Measurements from ENCODE around the gene MRGPRF. TPM values are rescaled to one million over a fixed set of nuclear protein-coding genes. Genes with fewer than 3 reads are reported as not detected.

The MRGPRF gene
- total and polyA plus RNA-seq, 2 of the 8 experiments (the other 6 are each of a cell fraction or from before 2014, with no cell fraction given): 7.5 to 11.0 TPM

DNA sequence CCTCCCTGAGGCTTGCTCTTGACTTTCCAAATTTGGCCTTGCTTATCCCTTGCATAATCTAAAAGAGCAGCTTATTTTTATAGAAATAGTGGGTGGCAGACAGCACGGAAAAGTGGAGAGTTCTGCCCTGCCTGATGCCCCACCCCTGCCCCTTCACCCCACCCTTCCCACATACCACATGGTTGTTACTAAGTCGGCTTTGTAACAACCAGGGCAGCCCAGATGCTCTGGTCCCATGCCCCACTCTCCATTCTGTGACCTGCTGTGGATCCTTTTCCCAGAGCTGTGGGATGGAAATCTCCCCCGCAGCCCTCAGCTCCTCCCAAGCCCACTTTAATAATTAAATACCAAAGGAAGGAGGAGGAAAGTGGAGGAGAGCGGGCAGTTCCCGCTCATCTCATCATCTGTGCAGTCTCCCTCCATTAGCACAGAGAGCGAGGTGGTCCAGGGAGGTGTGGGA lies 10.9 kb downstream of the MRGPRF start:
- no peak overlapping the region for H2BK20ac ChIP-seq (ENCODE audit: low read length)
- CTCF ChIA-PET (ENCODE audit: partially characterized antibody): interaction anchor here (0.7 to 3.2 kb wide), 7 partner anchors 10 to 370 kb away, joined by 3 to 8 read pairs (median 3); partner anchors contain the start of genes MRGPRD and MRGPRF
- no peaks in the 10 kb centered on the region for H3K79me2 ChIP-seq (ENCODE audit: control insufficient read depth in 1 of 2, insufficient read depth in 2 of 2, low read length in 2 of 2)
- H3K27ac ChIP-seq (ENCODE audit: low read depth, low read length): no peak overlapping the region
- no peak overlapping the region for H2BK120ac ChIP-seq (replicated peaks; ENCODE audit: low read depth, low read length)
- DNase-seq (ENCODE audit: low read depth in 1 of 2, low spot score in 2 of 2): no peak
- H2AK5ac ChIP-seq (ENCODE audit: low read depth, low read length): no peak overlapping the region
- no peak overlapping the region for H3K4ac ChIP-seq (replicated peaks; ENCODE audit: insufficient read length, low read depth, low read length)
- H3K14ac ChIP-seq (ENCODE audit: insufficient read length): no peak overlapping the region
- H3K27me3 ChIP-seq (replicated peaks in 1 of 4; ENCODE audit: control insufficient read depth in 3 of 4, extremely low read depth in 1 of 4, insufficient read depth in 3 of 4, low read length in 3 of 4): no peaks in the 10 kb centered on the region
- no peaks in the 10 kb centered on the region; a peak in 1 of 8 replicates for H3K36me3 ChIP-seq (ENCODE audit: control insufficient read depth in 2 of 4, insufficient read depth in 4 of 4, low read length in 3 of 4)
- no peak for FAIRE-seq
- H3K18ac ChIP-seq (ENCODE audit: extremely low read depth, low read length): no peak overlapping the region
- no peaks in the 10 kb centered on the region for H3K23me2 ChIP-seq (ENCODE audit: low read depth, low read length)
- no peak overlapping the region for H2BK15ac ChIP-seq (ENCODE audit: low read length)
- H3K4me3 ChIP-seq (ENCODE audit: extremely low read depth in 1 of 4, insufficient read depth in 2 of 4, low read depth in 3 of 4, low read length in 4 of 4): no peak overlapping the region
- H4K91ac ChIP-seq (replicated peaks; ENCODE audit: insufficient read length, low read length): no peak overlapping the region
- H3K56ac ChIP-seq (replicated peaks; ENCODE audit: insufficient read length, low read depth, low read length): no peak overlapping the region
- no peak overlapping the region for H3K4me2 ChIP-seq (ENCODE audit: insufficient read depth in 1 of 2, low read depth in 2 of 2, low read length in 2 of 2)
- POLR2A ChIA-PET (ENCODE audit: partially characterized antibody): interaction anchor here (1.3 to 2.5 kb wide), 3 partner anchors 9 to 47 kb away, joined by 4 to 9 read pairs (median 6); partner anchors contain the start of gene TPCN2
- 85% methylated on average over 5 of the region's 6 CpGs; no CpG with 5 or more reads in 1 of the 2 experiments for WGBS, 2 experiments (ENCODE audit: extremely low coverage in 1 of 2, insufficient coverage in 1 of 2, insufficient read length in 1 of 2, insufficient replicate concordance in 2 of 2, low coverage in 1 of 2, low lambda C conversion rate in 2 of 2, missing lambda C conversion rate in 1 of 2)
- TF ChIP-seq CBX8 (IDR thresholded peaks at IDR 0.05; ENCODE audit: borderline replicate concordance, low read depth, low read length) (no peak), TEAD4 (IDR thresholded peaks at IDR 0.05; ENCODE audit: low read depth, low read length) (no peak)
- H3K4me1 ChIP-seq (replicated peaks in 1 of 4; ENCODE audit: control insufficient read depth in 3 of 4, insufficient read depth in 4 of 4, low read length in 3 of 4): peaks cover 0 to 2% (median 1%) of the 10 kb centered on the region in 4 experiments; a peak in 2 of 7 replicates
- H3K79me1 ChIP-seq (ENCODE audit: low read depth, low read length): no peaks in the 10 kb centered on the region
- no peak overlapping the region for H2BK12ac ChIP-seq (ENCODE audit: low read depth, low read length)
- no peaks in the 10 kb centered on the region for H4K20me1 ChIP-seq (replicated peaks in 1 of 2; ENCODE audit: control insufficient read depth in 1 of 2, insufficient read depth in 2 of 2, low read length in 2 of 2)
- H4K8ac ChIP-seq (ENCODE audit: extremely low read depth, insufficient read depth, low read length): no peak overlapping the region
- no peak overlapping the region for H4K5ac ChIP-seq (ENCODE audit: insufficient read length, low read depth, low read length)
- peak overlapping the region in 1 of 4 experiments; percentile 25; a peak in 1 of 7 replicates for H3K9ac ChIP-seq (replicated peaks in 1 of 4; ENCODE audit: extremely low read depth in 1 of 4, low read depth in 3 of 4, low read length in 3 of 4)
- H3K9me3 ChIP-seq (ENCODE audit: insufficient read depth in 2 of 2, low read depth in 1 of 2, low read length in 1 of 2): no peaks in the 10 kb centered on the region
- H2AFZ ChIP-seq (ENCODE audit: low read length): no peak overlapping the region
- no peak overlapping the region for H2BK5ac ChIP-seq (ENCODE audit: low read depth, low read length)
- no peak overlapping the region for H3K23ac ChIP-seq (ENCODE audit: insufficient read length)

Data from H1 (cell line).